Measurements from ENCODE around the gene PXN.

PXN gene

GRCh38 chr12:120221576-120221900 is 44.0 kb downstream of the PXN start:
- DNase-seq (ENCODE audit: low read depth), result no peak
- no peak overlapping the region for H3K4me3 ChIP-seq (ENCODE audit: low read depth, low read length)
- no peak for TF ChIP-seq CTCF (conservative IDR thresholded peaks at IDR 0.05; ENCODE audit: low read depth, low read length)

GRCh38 chr12:120220838-120221575 is 44.5 kb downstream of the PXN start:
- no peak overlapping the region for H3K4me3 ChIP-seq (ENCODE audit: low read depth, low read length)
- no peak for TF ChIP-seq CTCF (conservative IDR thresholded peaks at IDR 0.05; ENCODE audit: low read depth, low read length)
- DNase-seq (ENCODE audit: low read depth), result no peak

GRCh38 chr12:120218680-120219606 is 46.6 kb downstream of the PXN start:
- H3K4me3 ChIP-seq (ENCODE audit: low read depth, low read length), result no peak overlapping the region
- DNase-seq (ENCODE audit: low read depth), result no peak
- TF ChIP-seq CTCF (conservative IDR thresholded peaks at IDR 0.05; ENCODE audit: low read depth, low read length), result no peak

GRCh38 chr12:120216742-120217605 is 48.6 kb downstream of the PXN start:
- H3K4me3 ChIP-seq (ENCODE audit: low read depth, low read length), result no peak overlapping the region
- no peak for DNase-seq (ENCODE audit: low read depth)
- no peak for TF ChIP-seq CTCF (conservative IDR thresholded peaks at IDR 0.05; ENCODE audit: low read depth, low read length)

- no peak for DNase-seq (ENCODE audit: low read depth)
- TF ChIP-seq CTCF (conservative IDR thresholded peaks at IDR 0.05; ENCODE audit: low read depth, low read length), result no peak
- H3K4me3 ChIP-seq (ENCODE audit: low read depth, low read length), result no peak overlapping the region
Measured at GRCh38 chr12:120215766-120216735, 49.5 kb downstream of the PXN start.

GRCh38 chr12:120215357-120215735 is 50.2 kb downstream of the PXN start:
- no peak overlapping the region for H3K4me3 ChIP-seq (ENCODE audit: low read depth, low read length)
- TF ChIP-seq CTCF (conservative IDR thresholded peaks at IDR 0.05; ENCODE audit: low read depth, low read length), result no peak
- no peak for DNase-seq (ENCODE audit: low read depth)

Measured in choroid plexus epithelial cell (primary cell).